Measurements from ENCODE around the gene ATF7.

DNA sequence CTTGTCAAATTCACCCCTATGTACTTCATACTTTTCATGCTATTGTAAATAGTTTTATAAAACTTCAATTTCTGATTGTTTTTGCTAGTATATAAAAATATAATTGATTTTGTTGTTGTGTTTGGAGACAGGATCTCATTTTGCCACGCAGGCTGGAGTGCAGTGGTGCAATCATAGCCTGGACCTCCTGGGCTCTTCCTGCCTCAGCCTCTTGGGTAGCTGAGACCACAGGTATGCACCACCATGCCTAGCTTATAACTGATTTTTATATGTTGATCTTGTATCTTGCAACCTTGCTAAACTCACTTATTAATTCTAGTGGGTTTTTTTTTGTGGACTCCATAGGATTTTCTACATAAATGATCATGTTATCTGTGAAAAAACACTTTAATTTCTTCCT, 26.2 kb upstream of the ATF7 start:
- TF ChIP-seq, protein P1, sequence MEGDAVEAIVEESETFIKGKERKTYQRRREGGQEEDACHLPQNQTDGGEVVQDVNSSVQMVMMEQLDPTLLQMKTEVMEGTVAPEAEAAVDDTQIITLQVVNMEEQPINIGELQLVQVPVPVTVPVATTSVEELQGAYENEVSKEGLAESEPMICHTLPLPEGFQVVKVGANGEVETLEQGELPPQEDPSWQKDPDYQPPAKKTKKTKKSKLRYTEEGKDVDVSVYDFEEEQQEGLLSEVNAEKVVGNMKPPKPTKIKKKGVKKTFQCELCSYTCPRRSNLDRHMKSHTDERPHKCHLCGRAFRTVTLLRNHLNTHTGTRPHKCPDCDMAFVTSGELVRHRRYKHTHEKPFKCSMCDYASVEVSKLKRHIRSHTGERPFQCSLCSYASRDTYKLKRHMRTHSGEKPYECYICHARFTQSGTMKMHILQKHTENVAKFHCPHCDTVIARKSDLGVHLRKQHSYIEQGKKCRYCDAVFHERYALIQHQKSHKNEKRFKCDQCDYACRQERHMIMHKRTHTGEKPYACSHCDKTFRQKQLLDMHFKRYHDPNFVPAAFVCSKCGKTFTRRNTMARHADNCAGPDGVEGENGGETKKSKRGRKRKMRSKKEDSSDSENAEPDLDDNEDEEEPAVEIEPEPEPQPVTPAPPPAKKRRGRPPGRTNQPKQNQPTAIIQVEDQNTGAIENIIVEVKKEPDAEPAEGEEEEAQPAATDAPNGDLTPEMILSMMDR (IDR thresholded peaks at IDR 0.05), result no peak
- no peak for TF ChIP-seq ZFX (IDR thresholded peaks at IDR 0.05; ENCODE audit: borderline replicate concordance)
